Femur (tissue), 1 donor: ENCODE results near the gene E4F1.

ENCODE experiments used
- DNase-seq: peaks from one replicate; pipeline ENCODE4 v3.0.0-alpha.2; 2017

E4F1 gene

DNA sequence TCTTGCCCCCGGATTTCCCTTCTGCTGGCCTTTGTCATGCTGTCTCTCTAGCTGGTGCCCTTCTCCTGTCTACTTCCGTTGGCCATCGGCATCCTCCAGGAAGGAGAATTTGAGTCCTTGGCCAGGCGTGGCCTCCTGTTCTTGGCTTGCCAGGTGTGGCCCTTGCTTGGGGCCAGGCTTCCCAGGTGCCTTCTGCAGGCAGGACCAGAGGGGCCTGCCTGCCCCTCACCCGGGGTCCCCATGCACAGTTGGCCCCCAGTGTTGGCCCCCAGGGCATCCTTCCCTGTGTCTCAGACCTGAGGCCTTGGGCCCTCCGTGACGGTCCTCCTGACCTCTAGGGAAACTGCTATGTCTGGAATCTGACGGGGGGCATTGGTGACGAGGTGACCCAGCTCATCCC lies 15.5 kb upstream of the E4F1 start:
- no peak for DNase-seq

DNA sequence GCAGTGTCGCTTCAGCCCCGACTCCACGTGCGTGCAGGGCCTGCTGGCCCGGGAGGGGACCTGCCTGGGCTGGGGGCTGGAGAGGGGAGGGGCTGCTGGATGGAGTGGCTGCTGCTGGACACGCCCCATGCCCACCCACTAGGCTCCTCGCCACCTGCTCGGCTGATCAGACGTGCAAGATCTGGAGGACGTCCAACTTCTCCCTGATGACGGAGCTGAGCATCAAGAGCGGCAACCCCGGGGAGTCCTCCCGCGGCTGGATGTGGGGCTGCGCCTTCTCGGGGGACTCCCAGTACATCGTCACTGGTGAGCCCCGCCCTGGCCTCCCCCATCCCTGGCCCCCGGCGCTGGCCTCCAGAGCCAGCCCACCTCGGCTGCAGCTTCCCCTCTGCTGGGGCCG lies 15.1 kb upstream of the E4F1 start:
- no peak for DNase-seq

DNA sequence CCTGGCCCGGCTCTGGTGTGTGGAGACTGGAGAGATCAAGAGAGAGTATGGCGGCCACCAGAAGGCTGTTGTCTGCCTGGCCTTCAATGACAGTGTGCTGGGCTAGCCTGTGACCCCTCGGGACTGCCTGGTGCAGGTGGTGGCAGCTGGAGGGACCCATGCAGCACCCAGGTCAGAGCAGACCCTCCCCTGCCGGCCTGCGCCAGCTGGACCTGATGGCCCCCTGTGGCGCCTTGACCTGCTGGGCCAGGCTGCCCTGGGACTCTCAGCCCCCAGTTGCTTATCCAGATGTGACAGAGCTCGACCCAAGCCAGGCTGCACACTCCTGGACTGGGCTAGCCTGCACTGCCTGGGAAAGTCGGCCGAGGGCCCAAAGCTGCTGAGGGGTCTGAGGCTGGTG lies 14.6 kb upstream of the E4F1 start:
- no peak for DNase-seq

DNA sequence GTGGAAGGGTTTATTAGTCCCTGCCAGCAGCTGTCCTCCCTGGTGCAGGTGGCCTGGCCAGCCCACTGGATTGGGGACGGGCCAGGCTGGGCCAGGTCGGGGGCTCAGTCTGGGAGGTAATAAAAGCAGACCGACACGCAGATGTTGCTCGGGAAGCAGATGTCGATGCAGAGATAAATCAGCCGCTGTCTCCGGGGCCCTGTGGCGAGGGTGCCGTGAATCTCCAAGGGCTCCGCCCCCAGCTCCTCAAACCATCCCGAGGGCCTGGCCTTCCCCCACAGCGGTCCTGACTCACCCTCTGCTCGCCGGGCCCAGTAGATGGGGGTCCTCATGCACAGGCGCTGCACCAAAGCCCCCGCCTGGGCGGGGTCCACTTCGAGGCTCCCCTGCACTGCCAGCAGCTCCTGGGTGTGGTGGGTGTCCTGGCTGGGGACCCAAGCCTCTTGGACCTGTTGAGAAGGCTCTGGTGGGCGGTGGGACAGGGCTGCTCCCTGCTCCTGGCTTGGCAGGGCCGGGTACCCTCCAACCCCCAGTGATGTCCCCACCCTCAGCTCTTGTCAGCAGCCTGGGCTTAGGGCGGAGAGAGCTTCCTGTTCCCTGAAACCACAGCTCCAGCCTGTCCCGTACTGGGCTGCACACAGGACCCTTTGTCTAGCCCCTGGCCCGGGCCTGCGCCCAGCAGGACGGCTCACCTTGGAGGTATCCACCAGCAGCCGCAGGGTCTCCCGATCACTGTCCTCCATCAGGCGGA lies 14.0 kb upstream of the E4F1 start:
- no peak for DNase-seq

DNA sequence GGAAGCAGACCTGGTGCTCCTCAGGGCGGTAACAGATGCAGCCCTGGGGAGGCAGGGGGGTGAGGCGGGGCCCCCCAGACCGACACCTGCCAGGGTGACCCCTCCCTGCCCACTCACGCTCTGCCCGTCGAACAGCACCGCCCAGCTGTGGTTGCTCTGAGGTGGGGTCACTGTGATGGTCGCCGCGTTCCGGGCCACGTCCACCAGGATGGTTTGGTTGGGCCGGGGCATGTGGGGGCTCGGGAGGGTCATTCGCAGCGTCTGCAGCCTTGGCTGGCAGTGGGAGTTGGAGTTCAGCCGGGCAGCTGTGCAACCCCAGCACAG lies 13.4 kb upstream of the E4F1 start:
- no peak for DNase-seq

DNA sequence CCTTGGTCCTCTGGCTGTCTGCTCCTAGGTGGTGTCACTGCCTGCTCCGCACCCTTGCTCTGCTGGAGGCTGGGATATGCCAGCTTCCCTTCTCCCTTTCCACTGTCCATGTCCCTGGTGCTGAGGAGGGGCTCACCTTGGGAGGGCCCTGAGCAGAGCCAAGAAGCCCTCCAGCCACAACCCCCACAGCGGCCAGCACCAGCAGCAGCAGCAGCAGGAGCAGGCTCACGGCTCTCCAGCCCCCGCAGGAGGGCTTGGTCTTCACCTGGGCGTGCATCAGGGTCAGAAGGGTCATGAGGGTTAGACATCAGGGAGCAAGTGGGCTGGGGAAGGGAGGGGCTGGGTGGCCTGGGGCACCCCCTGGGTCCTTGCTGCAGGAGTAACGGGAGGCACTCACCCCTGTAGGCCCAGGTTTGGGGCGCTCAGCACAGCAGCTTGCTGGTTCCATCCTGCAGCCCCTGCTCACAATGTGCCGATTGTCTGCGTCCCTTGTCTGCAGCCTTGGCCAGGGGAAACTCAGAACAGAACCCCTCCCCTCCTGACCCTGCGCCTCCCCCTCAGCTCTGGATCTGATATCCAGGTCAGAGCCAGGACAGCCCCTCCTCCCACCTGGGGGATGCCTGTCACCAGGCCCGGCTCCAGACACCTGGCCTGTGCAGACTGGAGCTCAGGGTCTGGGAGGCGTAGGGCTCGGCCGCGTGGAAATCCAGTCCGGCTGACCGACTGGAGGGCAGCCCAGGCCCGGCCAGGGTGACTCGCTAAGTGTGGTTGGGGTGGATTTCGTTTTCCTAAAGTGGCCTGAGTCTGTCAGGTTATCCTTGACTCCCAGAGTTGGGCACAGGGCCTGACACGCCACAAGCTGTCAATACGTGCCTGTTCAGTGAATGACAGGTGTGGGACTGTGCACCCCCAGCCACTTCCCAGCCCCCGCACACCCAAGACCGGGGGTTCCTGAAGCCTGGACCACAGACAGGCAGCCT lies 12.7 kb upstream of the E4F1 start, which contains the start of gene BRICD5:
BRICD5 (minus strand) TSS at position 478 of the 980 bp plus-strand sequence; CDS start at position 448, 30 bp downstream.
- DNase-seq: no peak

DNA sequence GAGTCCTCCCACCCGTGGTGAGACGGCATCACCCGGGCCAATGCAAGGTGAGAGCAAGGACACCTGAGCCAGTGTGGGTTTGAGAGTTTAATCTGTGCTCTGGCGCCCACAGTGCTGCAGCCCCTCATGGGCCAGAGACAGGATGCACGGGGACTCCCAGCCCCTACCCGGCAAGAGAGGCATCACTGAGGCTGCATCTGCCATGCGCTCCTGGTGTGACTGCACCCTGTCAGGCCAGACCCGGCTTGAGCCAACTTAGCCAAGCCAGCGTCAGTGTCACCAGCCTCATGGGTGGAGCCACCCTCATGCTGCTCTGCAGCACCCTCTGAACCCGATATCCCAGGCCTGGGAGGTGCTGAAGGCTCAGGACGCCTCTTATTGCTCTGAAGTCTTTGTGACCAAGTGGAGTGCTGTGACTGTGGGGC lies 11.5 kb upstream of the E4F1 start:
- DNase-seq: no peak

DNA sequence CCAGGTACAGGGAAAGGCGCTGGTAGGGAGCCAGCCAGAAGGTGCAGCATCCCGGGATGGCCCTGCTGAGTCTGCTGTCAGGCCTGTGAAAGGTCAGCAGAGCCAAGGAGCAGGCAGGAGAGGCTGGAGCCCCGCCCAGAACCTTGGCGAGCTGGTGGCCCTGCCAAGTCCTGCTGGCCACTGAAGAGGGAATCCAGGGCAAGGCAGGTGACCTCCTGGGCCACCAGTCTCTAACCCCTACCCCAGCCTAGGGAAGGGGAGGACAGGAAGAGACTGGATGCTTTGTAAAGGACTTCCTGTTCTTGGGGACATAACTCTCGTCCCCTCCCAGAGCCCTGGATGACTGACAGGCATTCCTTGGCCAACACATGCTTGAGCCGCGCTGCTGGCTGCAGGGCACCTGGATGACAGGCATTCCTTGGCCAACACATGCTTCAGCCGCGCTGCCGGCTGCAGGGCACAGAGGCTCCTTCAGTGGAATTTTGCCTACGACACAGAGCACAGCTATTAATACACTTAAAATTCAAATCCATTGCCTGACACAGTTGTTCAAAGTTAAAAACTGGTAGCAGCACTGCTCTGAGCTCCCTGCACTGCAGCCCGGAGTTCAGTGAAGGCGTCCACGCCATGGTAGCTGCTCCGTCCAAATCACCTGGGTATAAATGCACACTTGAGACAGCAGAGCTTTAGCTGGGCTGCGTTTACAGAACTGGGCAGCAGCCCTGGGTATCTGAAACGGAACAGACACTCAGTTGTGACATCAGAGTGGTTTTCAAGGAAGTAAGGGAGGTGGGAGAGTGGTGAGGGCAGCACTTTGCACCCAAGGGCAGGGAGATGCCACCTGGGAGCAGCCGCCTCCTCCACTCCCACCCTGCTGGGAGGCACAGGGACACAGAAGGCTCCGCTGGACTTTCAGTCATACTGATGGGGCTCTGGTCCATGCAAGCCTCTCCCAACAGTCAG lies 10.7 kb upstream of the E4F1 start:
- DNase-seq: no peak

DNA sequence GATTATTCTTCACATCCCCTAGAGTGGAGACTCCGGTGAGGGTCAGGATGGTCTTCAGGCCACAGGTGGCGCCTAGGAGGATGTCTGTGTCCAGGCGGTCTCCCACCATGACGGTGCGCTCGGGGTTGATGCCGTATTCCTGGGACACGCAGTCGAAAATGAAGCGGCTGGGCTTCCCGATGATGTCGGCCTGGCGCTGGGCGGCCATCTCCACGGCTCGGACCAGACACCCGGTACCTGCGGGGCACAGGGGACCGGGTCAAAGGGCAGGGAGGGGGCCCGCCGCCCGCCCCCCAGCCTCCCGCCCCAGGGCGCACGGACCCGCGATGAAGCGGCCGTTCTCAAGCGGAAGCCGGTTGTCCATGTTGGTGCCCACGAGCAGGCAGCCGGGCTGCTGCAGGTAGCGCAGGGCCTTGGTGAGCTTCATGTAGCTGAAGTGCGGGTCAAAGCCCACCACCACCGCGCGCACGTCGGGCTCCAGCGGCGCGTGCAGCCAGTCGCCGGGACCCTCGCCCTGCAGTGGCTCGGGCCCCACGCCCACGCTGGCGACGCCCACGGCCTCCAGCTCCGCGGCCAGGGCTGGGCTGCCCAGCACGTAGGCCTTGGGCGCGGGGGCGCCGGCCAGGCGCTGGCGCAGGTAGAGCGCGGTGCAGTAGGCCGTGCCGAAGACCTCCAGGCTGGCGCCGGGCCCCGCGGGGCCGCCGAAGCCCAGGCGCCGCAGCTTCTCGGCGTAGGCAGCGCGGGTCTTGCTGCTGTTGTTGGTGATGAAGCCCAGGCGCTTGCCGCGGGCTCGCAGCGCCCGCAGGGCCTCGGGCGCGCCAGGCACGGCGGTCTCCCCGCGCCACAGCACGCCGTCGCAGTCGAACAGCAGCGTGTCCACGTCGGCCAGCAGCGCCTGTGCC lies 9.3 kb upstream of the E4F1 start:
- no peak for DNase-seq

DNA sequence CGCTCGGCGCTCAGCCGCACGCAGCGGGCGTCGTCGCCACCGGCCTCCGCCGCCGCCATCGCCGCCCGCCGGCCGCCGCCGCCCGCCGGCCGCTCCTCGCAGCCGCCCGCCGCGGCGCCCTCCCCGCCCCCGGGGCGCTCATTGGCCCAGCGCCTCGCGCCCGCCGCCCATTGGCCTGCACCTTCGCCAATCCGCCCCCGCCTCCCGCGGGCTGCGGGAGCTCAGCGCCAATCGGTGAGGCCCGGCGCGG lies 8.7 kb upstream of the E4F1 start, which contains the start of gene PGP:
PGP (minus strand) TSS at position 122 of the 250 bp plus-strand sequence; CDS start at position 59, 63 bp downstream.
- DNase-seq: no peak

DNA sequence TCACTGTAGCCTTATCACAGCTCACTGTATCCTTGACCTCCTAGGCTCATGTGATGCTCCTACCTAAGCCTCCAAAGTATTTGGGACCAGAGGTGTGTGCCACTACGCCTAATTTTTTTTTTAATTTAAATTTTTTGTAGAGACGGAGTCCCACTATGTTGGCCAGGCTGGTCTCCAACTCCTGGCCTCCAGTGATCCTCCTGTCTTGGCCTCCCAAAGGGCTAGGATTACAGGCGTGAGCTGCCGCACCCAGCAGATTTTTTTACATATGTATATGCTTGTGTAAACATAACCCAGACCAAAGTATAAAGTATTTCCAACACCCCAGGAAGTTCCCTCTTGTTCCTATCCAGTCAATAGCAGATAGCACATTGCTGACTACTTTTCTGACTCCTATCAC lies 7.1 kb upstream of the E4F1 start:
- no peak for DNase-seq

DNA sequence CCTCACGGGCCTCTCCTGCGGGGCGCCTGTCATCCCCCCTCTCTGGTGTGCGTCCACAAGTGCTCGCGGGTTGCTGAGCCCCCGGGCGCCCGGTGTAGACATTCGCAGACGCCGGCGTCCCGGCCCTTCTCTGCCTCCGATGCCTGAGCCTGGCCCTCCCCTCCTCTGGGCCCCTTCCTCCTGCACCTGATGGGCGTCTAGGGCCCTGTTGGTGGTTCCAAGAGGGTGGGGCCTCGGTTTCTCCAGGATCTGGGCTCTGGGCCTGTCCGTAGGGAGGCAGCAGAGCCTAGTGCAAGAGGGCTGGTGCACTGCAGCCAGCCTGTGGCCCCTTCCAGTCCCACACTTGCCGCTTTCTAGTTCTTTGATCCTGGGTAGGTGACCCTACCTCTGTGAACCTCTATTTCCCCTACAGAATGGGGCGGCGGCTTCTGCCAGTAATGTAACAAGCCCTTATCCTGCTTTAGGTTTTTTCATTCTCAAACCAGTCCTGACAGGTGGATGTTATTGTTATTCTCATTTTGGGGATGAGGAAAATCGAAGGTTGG lies 623 bp downstream of the E4F1 start:
- peak; percentile 65 for DNase-seq

DNA sequence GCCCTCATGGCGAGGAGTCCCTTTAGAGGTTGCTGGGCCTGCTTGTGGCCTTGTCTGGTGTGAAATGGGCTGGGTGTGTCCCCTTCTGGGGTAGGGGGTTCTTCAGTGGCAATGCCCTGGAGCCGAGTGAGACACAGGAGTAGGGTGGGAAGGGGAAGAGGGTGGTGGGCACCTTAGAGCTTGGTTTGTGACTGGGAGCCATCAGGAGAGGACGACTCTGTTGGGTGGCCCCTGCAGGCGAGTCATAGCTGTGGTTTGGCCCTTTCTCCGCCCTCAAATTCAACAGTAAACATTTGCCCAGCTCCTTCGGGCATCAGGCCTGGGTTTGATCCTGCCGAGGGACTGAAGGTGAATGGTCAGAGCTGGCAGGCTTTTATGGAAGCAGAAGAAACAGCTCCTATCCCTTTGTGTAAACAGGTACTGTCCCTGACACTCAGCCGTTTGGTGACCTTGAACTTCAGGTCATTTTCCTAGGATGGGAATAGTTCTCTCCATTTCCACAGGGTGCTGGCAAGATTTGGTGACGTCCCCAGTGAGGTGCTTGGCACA lies 2.9 kb downstream of the E4F1 start:
- no peak for DNase-seq

DNA sequence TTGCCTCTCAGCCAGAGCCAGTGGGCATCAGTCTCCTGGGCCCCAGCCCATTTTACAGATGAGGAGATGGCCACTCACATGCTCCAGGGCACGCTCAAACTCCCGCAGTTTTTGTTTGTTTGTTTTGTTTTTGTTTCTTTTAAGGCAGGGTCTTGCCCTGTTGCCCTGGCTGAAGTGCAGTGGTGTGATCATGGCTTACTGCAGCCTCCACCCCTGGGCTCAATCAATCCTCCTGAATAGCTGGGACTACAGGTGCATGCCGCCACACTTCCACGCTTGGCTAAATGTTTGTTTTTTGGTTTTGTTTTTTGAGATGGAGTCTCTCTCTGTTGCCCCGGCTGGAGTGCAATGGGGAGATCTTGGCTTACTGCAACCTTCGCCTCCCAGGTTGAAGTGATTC lies 3.5 kb downstream of the E4F1 start:
- no peak for DNase-seq

DNA sequence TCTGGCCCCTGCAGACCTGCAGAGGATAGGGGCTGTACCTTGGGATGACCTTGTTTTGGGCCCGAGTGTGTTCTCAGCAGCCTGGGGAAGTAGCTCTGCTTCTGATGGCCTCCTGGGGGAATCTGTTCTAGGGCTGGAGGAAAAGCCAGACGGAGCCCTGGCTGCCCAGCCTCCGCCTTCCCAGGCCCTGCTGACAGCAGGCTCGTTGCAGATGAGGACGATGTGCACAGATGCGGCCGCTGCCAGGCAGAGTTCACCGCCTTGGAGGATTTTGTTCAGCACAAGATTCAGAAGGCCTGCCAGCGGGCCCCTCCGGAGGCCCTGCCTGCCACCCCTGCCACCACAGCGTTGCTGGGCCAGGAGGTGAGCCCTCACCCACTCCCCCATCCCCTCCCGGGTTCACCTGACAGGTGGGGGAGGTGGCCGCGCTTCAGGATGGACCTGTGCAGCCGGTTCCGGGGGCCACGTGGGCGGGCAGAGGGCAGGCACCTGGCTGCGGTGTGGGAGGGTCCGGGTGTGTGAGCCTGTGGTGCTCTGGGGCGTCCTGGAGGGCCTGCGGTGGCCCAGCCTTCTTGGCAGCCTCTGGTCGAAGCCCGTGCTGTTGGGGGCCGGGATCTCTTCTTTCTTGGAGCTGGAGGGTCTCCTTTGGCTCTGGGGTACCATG lies 4.9 kb downstream of the E4F1 start:
- DNase-seq: no peak

DNA sequence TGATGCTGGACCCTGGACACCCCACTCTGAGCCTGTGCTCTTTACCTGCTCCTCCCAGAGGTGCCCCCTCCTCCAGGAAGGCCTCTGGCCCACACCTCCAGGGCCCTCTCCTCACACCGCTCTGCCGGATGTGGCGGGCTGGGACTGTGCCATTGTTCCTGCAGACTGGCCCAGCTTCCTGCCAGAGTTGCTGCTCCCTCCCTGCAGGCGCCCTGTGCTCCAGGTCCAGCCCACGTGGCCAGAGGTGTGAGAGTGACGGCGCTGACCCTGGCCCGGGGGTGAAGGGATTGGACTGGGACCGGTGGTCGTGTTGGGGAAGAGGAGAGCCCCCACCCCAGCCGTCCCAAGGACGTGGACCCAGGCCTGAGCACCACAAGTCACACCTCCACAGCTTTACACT lies 5.7 kb downstream of the E4F1 start:
- DNase-seq: no peak

DNA sequence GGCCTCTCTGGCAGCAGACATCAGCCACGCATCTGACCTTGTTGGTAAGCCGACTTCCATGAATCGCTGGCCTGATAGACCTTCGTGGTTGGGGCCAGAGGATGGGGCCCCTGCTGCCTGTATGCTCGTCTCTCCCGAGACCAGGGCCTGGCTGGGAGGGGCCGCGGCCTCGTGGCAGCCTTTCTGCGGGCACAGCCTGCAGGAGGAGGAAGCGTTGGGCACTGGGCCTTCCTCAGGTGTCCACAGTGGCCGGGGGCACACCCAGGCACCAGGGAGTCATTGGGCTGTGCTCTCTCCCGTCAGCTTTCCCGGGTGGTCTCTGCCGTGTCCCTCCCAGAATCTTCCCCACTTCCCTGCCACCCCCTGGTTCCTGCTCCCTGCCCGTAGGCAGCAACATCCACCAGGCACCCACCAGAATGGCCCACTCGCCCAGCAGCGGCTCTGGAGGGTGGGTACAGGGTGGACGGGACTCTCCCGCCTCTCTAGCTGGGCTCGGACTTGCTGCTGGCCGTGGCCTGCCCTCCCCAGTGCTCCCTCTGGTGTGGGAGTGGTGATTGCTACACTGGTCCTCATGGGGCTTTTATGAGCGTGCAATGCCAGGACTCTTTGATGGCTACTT lies 6.3 kb downstream of the E4F1 start:
- no peak for DNase-seq

DNA sequence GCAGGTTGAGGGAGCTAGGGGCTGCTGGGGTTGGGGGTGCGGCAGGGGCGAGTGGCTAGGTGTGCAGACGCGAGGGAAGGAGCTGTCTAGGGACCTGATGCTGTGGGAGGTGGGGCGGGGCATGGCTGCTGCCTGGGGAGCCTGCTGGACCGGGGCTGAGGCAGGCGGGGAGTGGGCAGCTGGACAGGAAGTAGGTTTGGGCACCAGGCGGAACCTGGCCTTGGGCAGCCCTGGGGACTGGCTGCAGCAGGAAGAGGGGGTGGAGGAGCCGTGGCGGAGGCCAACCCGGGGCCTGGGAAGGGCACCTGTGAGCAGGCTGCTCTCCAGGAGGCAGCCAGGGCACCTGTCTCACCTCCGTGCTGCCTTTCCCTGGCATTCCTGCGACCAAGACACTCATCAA lies 7.0 kb downstream of the E4F1 start:
- no peak for DNase-seq

DNA sequence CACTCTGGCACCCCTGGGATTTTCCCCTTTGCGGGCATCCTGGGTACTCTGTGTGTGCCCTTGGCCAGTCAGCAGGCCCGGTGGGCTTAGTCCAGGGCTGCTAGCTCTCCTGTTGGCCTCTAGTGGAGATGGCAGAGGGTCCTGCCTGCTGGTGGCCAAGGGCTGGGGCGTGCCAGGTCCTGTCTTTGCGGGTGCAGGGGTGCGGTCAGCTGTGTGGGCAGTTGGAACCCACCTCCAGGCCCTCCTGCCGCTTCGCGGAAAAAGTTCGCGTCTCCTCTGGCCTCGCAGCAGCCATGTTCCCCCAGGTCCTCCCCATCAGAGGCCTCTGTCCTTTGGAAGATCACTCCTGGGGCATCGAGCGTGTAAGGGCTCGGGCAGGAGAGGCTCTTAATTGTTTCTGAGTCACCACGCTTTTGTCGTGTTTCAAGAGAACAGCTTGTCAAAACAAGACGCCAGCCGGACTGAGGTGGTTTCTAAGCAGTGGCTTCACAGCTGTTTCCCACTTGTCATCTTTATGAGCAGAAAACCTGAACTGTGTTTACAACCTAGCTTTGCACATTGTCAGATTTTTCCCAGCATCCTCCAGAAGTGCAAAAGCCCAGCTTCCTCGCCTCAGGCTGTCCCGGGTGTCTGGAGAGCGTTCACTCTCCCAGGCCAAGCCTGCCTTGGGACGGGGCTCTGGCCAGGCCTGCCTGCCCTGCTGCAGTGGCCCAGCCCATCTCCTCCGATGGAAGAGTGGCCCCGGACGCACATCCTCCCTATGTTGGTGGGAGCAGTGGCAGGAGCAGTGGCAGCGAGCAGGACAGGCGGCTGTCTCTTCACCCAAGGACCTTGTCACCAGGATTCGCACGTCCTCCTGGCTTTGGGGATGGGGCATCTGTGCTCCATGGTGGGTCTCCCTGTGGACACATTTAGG lies 7.9 kb downstream of the E4F1 start:
- DNase-seq: no peak
